CD4-positive, alpha-beta T cell treated with Interleukin-10 for 1 hour (primary cell): Measurements from ENCODE around the gene SPCS3.
"Not testable (repeated sequence)": the region's sequence is repeated elsewhere in the genome, so short reads cannot be mapped to it uniquely, and the experiment has no call there.

Source experiments
- DNase-seq: peaks from one replicate; pipeline ENCODE4 v3.0.0-alpha.2; 2020

SPCS3 gene

DNA sequence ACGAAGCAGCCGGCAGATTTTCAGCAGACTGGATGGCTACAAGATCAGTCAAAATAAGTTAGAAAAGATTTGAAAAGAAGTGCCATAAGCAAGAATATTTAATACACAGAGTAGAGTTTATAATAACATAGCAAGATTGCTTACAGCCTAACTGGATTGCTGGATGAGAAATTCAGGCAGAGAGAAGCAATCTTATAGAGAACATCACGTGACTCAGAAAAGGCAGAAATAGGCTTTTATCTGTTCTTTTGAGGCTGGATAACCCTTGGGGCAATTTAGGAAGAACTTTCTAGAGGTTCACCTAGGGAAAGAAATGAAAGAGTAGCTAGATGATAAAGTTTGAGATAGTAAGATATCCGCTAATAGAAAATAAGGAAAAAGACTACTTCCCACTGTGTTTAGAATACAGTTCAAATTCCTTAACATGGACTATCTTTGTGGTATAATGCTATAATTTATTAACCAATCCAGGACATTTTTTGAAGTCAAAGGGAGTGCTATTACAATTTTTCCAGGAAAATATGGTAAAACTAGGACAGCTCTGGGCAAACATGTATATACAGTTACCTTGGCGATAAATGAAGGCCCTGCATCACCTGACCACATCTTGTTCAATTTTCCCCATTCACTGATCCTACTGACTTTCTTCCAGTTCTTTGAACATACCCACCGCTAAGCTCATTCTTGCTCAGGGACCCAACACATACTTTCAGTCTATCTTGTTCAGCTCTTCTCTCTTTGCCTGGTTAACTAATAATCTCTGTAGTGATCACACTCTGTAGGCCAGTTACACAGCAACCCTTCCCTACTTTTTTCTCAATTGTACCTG lies 12.7 kb upstream of the SPCS3 start:
- DNase-seq: no peak

DNA sequence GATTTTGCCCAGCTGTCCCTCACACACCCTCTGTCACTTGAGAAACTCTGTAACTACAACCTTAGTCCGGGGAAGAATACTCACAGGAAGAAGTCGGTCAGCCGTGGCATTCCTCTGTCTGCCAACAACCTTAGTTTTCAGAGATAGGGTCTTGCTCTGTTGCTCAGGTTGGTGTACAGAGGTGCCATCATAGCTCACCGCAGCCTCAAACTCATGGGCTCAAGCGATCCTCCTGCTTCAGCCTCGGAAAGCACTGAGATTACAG lies 12.2 kb upstream of the SPCS3 start:
- no peak for DNase-seq

DNA sequence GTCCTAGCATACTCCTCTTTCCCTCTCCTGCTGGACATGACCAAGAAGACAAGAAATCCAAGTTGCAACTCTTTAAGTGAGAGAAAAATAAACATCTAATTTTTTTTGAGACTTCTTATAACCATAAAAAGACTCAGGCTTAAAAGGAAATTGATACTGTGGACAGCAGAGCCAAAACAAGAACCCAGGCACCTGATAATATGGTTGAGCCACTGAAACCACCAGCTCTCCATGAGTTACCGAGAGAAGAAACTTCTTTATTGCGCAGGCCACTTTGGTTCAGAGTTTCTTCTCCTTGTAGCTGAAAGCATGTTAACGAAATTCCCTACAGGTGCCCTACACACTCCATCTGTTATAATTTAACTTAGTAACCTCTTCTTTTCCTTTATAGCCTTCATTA lies 11.3 kb upstream of the SPCS3 start:
- DNase-seq: no peak

DNA sequence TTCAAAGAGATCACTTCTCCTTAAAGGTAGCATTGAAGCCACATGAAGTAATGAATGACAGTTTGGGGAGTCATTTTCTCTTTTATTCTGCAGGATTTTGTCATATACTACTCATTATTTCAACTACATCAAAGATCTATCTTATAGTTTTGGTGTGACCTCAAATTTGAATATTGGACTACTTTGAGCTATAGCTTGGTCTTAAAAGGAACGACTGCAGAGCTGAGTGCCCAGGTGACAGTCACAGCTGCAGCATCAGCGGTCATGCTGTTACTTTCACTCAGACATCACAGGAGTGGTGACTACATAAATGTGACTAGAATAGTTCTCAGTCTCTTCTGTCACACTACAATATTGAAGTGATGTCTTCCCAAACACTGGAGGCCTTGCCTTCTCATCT lies 10.7 kb upstream of the SPCS3 start:
- DNase-seq: no peak

DNA sequence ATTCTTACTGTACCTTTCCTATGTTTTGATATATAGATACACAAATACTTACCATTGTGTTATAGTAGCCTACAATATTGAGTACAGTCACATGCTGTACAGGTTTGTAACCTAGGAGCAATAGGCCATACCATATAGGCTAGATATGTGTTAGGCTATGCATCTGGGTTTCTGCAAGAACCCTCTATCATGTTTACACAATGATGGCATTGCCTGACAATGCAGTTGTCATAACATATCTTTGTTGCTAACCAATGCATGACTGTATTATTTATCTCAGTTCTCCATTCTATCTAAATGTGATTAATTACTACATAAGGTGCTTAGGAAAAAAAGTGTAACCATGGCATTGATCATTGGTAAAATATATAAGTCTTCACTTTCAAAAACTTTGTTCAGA lies 10.0 kb upstream of the SPCS3 start:
- no peak for DNase-seq

DNA sequence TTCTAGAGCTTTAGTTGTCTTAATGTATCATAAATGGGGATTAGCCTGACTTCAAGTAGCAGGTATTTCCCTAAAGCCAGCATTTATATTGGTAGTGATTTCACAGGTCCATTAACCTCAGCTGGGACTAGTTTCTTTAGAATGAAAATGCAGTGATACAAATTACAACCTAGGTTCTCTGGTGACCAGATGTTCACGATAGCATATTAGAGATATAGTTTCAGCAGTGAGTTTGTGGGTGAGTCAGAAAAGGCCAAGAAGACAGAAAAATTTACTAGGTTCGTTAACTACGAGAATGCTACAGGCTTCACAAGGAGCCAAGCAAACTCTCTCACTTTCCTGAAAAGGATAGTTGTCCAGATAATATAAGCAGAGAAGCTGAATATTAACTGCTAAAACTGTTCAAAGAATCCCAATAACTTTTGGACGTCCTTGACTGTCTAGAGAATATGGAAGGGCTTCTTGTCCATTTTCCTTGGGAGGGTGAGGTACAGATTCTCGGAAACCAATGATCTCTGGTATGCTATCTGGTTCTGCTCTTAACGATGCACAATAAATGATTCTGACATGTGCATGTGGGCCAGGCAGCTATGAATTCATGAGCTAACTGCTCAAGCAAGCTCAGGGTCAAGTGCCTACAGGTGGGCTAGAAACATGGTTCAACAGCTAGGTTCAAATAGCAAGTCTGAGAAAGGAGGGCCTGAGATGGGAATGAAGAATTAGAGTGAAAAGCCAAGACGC lies 6.0 kb upstream of the SPCS3 start:
- DNase-seq: no peak

DNA sequence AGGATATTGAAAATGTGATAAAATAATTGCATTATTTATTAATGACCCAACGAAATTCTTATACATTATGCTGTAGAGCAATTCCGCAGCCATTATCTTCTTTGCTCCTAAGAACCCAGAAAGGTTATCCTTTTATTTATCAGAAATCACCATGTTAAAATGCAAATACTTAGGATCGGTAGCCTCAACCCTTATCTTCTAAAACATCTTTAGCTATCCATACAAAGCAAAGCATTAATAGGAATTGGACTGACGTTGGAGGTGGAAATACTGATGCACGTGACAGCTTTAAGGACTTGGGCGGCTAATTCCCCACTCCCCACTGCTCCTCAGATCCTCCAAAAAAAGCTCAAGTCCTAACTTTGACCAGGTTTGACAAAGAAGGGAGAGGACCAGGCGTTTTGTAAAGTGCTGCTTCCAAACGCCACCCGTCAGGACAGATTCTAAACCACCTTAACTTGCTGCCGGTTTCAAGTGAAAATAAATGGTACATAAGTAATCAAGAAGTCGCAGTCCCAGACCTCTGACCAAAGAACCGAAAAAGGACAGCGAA lies 539 bp upstream of the SPCS3 start:
- no peak for DNase-seq

DNA sequence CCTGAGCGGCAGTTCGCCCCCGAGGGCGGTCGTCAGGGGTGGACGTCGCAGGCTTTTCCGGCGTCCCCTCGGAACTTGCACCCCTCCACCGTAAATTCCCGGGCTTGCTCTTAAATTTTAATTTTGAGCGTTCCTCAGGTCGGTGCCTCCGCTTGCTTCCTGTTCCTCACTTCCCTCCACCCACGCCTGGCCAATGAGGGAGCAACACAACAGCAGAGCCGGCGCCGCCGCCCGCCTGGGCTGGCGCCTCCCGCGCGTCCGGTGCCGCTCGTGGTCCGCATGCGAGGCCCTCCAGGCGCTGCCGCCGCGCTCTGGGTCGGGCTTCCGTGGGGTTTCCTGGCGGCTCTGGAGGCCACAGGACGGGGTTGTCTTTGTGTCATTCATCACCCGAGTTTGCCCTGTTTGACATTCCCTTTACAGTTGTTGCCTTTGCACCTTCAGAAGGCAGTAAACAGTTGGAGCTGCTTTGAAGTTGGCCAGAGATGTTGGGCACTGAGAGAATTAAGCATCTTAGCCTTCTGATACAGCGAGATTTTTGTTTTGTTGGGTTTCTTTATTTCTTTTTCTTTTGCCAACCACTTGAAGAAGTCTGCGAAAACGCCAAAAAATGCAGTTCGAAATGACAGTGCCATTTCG lies 692 bp downstream of the SPCS3 start:
- DNase-seq: peak; percentile 89

DNA sequence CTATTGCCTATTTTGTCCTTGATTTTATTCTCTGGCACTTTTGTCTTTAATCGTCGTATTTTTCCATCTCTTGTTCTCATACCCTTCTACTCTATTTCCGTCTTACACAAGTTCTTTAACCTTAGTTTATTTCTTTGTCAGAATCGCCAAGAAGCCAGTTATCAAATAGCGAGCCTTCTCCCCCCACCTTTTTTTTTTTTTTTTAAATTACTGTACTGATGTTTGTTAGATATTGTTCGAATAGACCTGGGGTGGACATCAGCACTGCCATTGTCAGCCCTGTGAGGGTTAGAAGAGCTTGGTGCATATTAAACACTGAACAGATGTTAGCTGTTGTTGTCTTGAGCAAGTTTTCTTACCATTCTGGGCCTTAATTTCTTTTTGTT lies 1.2 kb downstream of the SPCS3 start:
- no peak for DNase-seq

DNA sequence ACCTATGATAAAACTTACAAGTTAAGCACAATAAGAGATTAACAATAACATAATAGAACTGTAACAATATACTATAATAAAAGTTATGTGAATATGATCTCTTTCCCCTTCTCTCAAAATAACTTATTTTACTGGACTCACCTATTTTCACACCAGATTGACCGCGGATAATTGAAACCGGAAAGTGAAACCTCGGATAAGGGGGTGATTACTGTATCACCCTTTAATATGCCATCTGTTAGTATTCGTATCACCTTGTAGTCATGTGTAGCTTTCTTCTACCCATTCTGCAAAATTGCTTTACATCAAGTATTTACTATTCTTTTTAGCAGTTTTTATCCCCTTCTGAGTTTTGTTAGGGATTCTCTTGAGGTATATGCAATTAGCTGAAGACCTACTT lies 1.8 kb downstream of the SPCS3 start:
- no peak for DNase-seq

DNA sequence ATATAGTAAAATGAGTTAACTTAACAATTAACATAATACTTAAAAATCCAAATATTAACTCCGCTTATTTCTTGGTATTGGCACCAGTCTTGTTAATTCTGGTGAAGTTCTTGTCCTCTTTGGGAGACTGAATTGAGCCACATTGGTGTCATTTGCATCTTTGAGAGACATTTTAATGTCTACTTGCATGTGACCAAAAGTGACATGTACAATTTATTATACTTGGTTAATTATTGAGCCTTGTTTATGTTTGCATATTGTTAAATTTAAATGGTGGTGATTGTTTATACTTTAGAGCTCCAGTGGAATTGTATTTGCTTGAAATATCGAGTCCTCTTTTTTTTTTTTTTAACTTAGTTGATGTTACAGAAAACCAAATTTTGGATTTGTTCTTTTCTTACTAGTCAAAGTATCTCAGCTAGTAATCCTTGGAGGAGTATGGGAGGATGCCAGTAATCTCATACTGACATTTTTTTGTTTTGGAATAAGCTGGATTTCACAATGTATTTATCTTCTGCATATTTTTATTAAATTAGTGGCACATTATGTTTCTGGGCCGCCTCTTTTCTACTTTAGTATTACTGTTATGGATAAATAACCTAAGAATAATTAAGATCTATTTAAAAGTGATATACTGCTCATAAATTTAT lies 3.9 kb downstream of the SPCS3 start:
- no peak for DNase-seq

DNA sequence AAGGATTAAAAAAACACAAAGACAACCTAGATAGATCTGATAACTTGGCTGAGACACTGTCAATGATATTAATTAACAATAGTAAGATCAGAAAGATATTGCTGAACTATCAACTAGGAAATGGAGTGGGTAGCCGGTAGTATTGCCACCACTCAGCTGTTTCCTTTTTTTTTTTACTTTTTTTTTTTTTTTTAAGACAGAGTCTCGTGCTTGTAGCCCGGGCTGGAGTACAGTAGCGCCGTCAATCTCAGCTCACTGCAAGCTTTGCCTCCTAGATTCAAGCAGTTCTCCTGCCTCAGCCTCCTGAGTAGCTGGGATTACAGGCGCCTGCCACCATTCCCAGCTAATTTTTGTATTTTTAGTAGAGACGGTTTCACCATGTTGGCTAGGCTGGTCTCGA lies 5.1 kb downstream of the SPCS3 start:
- DNase-seq: not testable (repeated sequence)

DNA sequence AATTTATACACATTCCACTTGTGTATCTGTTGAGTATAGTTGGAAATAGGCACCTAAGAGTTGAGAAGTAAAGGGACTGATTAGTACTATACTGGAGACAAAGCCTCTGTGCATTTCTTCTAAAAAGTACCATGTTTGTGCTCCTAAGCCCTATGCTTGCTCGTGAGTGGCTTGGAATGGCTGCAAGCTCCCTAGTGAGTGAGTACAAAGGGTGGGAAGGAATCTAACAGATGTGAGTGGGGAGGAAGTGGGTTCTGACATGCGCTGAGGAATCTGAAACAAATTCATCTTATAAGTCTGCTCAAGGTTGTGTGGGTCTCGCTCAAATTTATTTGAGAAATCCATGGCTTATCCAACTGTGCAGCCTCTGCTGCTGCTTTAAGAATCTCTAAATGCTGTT lies 13.3 kb downstream of the SPCS3 start:
- no peak for DNase-seq

DNA sequence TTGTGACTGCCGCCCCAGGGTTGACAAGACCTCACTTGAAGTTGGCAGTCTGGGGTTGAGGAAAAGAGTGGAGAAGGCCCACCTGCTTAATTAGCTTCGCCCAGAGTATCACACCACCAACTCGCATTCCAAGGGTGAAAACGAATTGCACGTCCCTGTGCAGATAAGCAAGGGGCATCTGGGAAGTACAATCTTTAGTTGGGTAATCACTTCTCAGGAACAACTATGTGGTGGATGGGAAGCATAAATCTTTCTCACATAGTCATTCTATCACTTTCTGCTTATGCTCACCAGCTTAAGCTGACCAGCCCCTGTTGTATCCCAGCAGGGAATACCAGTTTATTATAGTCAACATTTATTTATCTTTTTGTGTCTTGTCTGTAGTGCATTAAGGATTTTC lies 14.3 kb downstream of the SPCS3 start:
- no peak for DNase-seq

DNA sequence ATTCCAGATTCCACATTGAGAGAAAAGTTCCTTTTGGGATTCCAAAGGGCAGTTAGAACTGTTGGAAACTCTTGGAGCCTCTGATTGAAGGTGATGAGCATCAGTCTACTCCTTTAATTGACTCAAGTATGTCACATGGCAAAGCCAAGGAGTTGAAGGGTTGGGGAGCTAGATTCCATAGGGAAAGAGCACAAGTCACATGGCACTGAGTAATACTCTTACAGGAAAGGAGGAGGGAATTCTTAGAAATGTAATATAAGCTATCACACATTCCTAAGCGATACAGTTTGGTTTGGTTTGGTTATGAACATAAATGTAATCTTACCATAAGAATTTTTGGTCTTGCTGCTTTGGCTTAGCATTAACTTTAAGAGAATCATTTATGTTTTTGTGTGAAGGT lies 15.7 kb downstream of the SPCS3 start:
- DNase-seq: no peak

DNA sequence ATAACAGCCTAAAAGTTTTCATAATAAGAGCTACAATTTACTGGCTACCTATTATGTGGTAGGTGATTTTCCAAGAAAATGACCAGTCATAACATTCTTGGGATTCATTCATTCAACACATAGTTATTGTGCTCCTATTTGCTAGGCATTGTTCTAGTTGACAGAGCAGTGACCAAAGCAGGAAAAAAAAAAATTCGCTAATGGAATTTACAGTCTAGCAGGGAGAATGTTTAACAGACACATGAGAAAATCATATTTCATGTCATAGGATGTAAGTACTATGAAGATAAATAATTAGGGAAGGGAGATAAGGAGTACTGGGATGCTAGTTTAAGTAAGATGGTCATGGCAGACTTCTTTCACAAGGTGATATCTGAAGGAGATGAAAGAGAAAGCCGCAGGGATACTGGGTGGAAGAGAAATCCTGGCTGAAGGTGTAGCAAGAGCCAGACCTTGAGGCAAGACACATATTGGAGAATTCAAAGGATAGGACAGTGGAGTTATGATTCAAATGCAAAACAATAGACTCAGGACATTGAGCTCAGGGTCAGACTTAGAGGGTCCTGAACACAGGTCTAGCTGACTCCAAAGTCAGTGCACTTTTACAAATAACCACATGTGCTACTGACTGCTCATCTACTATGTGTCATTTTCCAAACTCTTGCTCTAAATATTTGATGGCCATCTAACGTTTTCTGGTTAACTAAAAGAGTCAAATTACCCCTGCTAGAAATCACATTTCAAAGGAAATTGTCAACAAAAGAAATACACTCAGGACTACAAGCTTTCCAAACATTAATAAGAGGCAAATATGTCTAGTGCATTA lies 20.4 kb downstream of the SPCS3 start:
- no peak for DNase-seq

DNA sequence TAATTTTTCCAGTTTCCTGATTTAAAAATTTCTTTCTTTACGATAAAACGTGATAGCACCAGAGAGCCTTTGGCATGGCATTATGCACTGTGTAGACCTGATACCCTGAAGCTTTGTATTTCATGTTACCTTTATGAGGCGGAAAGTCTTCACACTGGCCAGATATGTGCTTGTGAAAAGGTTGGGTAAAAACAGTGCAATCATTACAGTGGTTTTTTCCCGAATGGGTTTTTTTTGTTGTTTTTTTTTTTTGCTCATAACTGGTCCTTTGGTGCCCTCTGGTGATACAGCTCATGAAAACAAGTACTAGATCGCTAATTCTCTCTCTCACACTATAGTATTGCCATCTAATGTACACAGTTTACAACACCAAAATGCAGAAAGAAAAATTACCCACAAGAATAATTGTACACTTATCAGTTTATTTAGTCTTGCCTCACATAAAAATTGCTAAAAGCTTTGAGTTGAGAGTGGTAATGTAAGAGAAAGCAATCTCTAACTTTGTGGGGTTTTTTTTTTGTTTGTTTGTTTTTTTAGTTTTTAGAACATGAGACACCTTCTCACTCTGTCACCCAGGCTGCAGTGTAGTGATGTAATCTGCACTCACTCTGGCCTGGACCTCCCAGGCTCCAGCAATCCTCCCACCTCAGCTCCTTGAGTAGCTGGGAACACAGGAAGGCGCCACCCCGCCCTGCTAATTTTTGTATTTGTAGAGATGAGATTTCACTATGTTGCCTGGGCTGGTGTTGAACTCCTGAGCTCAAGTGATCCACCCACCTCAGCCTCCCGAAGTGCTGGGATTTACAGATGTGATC lies 21.3 kb downstream of the SPCS3 start:
- DNase-seq: peak; percentile 44

DNA sequence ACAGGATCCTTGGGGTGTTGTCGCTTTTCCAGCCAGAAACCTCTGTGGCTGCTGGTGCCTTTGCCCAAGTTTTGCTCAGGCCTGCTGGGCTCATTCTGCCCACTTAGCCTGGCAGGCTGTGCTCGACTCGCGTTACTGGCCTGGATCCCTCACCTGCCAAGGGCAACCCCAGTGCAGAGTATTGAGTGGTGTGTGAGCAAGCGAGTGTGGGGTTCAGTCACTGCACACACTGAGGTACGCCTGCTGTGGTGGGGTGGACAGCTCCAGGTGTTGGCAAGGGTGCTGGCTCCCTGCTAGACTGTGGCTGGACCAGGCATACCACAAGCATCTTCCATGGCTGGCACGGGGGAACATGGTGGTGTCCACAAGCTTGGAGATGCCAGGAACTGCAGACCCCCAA lies 22.6 kb downstream of the SPCS3 start:
- DNase-seq: no peak

DNA sequence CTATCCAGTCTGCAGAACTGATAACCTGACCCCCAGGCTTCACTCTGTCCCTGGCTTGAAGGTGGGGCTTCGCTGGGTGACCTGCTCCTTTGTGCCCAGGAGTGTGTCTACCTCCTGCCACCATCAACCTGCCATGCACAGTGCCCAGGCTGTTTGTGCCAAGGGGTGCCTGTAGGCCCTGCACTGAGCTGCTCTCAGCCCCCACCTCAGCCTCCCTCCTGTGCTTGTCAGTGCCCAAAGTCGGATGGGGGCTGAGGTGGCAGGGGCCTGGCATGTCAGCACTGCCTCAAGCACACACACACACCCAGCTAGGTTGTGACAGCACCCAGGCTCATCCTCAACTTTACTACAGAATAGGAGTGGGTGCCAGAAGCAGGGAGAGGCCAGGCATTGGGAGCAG lies 23.5 kb downstream of the SPCS3 start:
- no peak for DNase-seq

DNA sequence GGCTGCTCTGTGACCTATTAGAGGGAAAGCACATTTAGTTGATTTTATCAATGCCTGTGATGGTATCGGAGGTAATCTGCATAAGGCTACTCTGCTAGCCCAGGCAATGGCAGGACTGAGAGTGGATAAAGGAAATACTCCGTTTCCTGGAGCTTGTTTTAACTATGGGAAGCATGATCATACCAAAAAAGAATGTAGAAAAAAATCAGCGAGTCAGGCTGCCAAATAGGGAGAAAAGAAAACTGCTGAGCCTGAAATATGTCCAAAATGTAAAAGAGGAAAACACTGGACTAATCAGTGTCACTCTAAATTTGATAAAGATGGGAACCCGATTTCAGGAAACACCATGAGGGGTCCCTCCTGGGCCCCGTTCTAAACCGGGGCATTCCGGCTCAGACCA lies 25.6 kb downstream of the SPCS3 start:
- not testable (repeated sequence) for DNase-seq

DNA sequence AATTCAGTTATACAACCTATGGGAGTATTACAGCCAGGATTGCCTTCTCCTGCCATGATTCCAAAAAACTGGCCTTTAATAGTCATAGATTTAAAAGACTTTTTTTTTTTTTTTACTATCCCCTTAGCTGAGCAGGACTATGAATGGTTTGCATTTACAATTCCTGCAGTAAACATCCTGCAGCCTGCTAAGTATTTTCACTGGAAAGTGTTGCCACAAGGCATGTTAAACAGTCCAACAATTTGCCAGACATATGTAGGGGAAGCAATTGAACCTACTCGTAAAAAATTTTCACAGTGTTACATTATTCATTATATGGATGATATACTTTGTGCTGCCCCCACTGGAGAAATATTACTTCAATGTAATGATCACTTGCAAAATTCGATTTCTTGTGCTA lies 27.1 kb downstream of the SPCS3 start:
- not testable (repeated sequence) for DNase-seq

DNA sequence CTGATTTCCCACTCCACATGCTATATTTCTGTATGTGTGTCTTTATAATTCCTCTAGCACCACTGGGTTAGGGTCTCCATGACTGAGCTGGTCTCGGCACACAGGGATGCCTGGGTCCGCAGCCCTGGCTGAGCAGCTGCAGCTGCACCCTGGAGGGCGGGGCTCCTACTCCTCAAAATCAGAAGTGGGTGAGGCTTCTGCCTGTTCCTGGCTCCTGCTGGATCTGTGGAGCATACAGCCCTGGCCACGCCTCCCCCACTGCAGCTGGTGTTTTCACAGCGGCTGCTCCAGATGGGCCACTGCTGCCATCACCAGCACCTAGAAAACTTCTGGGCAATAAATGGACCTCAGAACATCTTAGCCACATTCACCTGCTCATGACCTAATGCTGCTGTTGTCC lies 30.9 kb downstream of the SPCS3 start:
- DNase-seq: no peak
